Measurements from ENCODE around the gene BCL10.

BCL10 gene

DNA sequence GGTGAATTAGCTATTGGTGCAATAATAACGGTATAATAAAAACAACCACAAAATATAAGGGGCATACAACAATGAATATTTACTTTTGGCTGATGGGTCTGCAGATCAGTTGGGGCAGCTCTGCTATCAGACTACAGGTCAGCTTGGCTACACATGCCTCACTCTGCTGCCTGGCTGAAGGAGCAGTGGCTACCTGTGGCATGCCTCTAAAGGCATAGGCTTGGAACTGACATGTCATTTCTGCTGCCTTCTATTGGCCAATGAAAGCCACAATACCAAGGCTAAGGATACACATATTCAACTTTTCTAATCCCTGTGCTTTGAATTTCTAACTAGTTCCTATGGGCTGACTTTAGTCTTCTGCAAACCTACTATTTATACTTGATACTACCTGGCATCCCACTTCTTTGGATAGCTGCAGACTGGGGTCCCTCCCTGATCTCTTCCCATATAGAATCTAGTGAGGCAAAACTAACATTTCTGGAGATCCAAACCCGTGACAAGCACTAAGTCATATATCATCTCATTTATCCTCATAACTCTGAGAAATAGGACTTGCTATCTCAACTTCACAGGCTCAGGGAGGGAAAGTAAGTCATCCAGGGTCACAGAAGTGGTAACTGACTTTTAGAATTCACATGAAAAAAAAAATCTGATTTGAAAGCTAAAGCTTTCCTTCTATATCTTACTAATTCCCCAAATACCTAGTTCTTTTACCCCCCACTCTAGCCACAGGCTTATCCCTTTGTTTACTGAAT is 56.4 kb downstream of the BCL10 start:
- DNase-seq: no peak

- DNase-seq: no peak
Measured at GRCh38 chr1:85216697-85217096, 59.7 kb downstream of the BCL10 start.
